H4 (cell line): ENCODE data around the gene MAP7D3. TPM values are rescaled to one million over a fixed set of nuclear protein-coding genes. Genes with fewer than 3 reads are reported as not detected.
"Not testable (repeated sequence)": the region's sequence is repeated elsewhere in the genome, so short reads cannot be mapped to it uniquely, and the experiment has no call there.

Source experiments
- DNase-seq: peaks from one replicate; pipeline ENCODE4 v3.0.0-alpha.2; 2015; ENCODE audit warnings: low spot score
- total RNA-seq: library from RNA; depleted of rRNA; stranded (reverse); fragments of >200 nt; shearing (Covaris generic); gene quantifications from 2 replicates; pipeline ENCODE4 v1.2.3, GENCODE V29; 2014; rRNA removed

Gene MAP7D3
- 17.9 and 19.3 TPM in 2 replicates for total RNA-seq

- peak; percentile 44 for DNase-seq
Measured at GRCh38 chrX:136251041-136251991, at the start of gene MAP7D3. MAP7D3 (minus strand) TSS chrX:136251400; CDS start chrX:136251358, 42 bp downstream.

GRCh38 chrX:136300721-136301120 lies 49.5 kb upstream of the MAP7D3 start, which contains the start of gene ADGRG4:
ADGRG4 (plus strand) TSS chrX:136300963; CDS start chrX:136308778, 7,815 bp downstream.
- DNase-seq = not testable (repeated sequence)

GRCh38 chrX:136295380-136295779 lies 44.2 kb upstream of the MAP7D3 start:
- DNase-seq = no peak

GRCh38 chrX:136292656-136293055 lies 41.5 kb upstream of the MAP7D3 start:
- no peak for DNase-seq

- no peak for DNase-seq
Measured at GRCh38 chrX:136291824-136292223, 40.6 kb upstream of the MAP7D3 start.

- not testable (repeated sequence) for DNase-seq
Measured at GRCh38 chrX:136286375-136286774, 35.2 kb upstream of the MAP7D3 start.

GRCh38 chrX:136275553-136275952 lies 24.4 kb upstream of the MAP7D3 start:
- DNase-seq = no peak

- no peak for DNase-seq
Measured at GRCh38 chrX:136273986-136274385, 22.8 kb upstream of the MAP7D3 start.

- DNase-seq = peak; percentile 17
Measured at GRCh38 chrX:136272325-136272724, 21.1 kb upstream of the MAP7D3 start.

- DNase-seq = no peak
Measured at GRCh38 chrX:136271300-136271699, 20.1 kb upstream of the MAP7D3 start.

GRCh38 chrX:136269921-136270320 lies 18.7 kb upstream of the MAP7D3 start:
- DNase-seq = no peak

GRCh38 chrX:136268051-136269048 lies 17.1 kb upstream of the MAP7D3 start:
- peak; percentile 36 for DNase-seq

GRCh38 chrX:136266828-136267227 lies 15.6 kb upstream of the MAP7D3 start:
- no peak for DNase-seq

- DNase-seq = no peak
Measured at GRCh38 chrX:136262812-136263315, 11.7 kb upstream of the MAP7D3 start.

GRCh38 chrX:136262243-136262642 lies 11.0 kb upstream of the MAP7D3 start:
- DNase-seq = no peak

GRCh38 chrX:136261321-136261720 lies 10.1 kb upstream of the MAP7D3 start:
- DNase-seq = no peak

GRCh38 chrX:136260776-136261175 lies 9.6 kb upstream of the MAP7D3 start:
- DNase-seq = peak; percentile 12

GRCh38 chrX:136259543-136259942 lies 8.3 kb upstream of the MAP7D3 start:
- DNase-seq = peak; percentile 31

- DNase-seq = no peak
Measured at GRCh38 chrX:136258951-136259350, 7.8 kb upstream of the MAP7D3 start.

GRCh38 chrX:136256026-136256425 lies 4.8 kb upstream of the MAP7D3 start:
- no peak for DNase-seq

GRCh38 chrX:136255541-136255940 lies 4.3 kb upstream of the MAP7D3 start:
- no peak for DNase-seq
